Stimulated activated CD4-positive, alpha-beta T cell treated with anti-CD3 and anti-CD28 coated beads, TNF-alpha, amount 100 ng/mL, for 1 hour (primary cell): Measurements from ENCODE around the gene BBS2.
A peak's percentile ranks its signal among the peaks of the same experiment; 100 is the strongest.

ENCODE experiments used
- DNase-seq, 3 donors: peaks; one replicate each; pipeline ENCODE4 v3.0.0-alpha.2; 2020; ENCODE audit warnings: low read depth in 3 of 3, low spot score in 1 of 3

Gene BBS2

GRCh38 chr16:56519459-56520250 is at the start of gene BBS2:
TSS of gene BBS2 (minus strand) at chr16:56520024. CDS start at chr16:56519862, 162 bp downstream.
- DNase-seq, result peak; percentile 76 to 88 (median 85)

DNA sequence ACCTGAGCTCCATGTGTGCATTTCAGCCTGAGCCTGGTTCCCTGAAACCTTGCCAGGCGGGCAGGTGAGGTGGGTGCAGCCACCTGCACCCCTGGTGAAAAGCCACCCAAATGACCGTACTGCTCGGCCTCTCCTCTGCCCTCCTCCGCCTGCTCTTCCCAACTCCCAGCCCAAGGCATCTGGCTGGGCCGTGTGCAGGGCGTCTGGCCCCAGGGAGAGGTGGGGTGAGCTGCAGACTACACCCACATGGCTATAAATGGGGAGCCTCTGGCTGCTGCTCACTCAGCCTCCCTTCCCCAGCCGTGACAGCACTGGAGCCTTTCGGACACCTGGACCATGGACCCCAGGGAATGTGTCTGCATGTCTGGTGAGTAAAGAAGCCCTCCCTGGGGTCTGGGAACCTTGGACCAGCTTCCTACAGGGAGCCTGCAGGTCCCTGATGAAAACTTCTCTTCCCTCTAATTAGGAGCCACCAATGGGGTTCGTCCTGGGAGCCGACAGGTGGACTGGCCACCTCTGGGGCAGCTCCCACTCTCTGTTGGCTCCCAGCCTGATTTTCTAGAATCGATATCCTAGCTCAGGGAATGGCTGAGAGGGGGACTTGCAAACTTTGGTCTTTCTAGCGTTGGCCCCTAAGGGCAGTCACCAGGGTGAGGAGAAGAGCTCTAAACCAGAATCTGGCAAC is 45.1 kb upstream of the BBS2 start, which contains the start of gene MT4:
Gene MT4 (plus strand): TSS at position 281 of the 685 bp plus-strand sequence. CDS start 56 bp downstream, at position 337.
- no peak for DNase-seq

- no peak for DNase-seq
Observed at GRCh38 chr16:56561126-56561525, 41.3 kb upstream of the BBS2 start.

- DNase-seq, result no peak
Observed at GRCh38 chr16:56560447-56560846, 40.6 kb upstream of the BBS2 start.

- no peak for DNase-seq
Observed at GRCh38 chr16:56559109-56559508, 39.3 kb upstream of the BBS2 start.

DNA sequence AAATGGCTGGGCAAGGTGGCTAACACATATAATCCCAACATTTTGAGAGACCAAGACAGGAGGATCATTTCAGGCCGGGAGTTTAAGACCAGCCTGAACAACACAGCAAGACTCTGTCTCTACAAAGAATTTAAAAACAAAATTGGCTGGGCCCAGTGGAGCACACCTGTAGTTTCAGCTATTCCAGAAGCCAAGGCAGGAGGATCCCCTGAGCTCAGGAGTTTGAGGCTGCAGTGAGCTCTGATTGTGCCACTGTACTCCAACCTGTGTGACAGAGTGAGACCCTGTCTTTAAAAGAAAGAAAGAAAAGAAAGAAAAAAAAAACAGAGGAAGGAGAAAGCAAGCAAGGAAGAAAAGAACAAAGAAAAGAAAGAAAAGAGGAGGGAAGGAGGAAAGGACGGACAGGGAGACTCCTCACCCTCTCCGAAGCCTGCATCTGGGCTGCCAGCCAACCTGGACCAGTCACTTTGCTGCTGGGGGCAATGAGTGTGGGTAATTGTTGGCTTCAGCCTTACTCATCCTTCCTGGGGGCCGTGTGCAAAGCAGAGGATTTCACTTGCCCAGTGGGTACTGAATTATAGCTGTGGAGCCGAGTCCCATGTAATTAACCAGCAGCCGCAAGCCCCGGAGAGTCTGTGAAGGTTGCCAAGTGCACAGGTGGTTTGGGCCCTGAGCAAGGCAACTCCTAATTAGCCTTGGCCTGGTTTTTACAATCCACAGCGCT is 38.4 kb upstream of the BBS2 start:
- DNase-seq, result no peak

DNA sequence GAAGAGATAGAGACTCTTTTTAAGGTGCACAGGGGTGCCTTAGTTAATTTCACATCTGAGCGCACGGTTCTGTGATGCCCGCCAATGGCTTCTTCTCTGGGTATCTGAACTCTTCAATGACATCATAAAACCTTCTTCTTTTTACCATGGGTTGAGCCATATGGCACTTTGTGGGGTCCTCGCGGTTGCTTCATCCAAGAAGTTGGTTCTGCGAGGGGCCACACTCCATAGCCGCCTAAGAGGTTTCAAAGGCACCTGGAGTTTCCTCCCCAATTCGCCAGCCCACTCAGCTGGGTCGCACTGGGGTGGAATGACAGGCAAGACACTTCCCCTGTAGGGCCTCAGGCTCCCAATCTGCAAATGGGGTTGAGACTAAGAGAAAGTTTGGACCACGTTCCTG is 34.6 kb upstream of the BBS2 start:
- DNase-seq, result no peak

DNA sequence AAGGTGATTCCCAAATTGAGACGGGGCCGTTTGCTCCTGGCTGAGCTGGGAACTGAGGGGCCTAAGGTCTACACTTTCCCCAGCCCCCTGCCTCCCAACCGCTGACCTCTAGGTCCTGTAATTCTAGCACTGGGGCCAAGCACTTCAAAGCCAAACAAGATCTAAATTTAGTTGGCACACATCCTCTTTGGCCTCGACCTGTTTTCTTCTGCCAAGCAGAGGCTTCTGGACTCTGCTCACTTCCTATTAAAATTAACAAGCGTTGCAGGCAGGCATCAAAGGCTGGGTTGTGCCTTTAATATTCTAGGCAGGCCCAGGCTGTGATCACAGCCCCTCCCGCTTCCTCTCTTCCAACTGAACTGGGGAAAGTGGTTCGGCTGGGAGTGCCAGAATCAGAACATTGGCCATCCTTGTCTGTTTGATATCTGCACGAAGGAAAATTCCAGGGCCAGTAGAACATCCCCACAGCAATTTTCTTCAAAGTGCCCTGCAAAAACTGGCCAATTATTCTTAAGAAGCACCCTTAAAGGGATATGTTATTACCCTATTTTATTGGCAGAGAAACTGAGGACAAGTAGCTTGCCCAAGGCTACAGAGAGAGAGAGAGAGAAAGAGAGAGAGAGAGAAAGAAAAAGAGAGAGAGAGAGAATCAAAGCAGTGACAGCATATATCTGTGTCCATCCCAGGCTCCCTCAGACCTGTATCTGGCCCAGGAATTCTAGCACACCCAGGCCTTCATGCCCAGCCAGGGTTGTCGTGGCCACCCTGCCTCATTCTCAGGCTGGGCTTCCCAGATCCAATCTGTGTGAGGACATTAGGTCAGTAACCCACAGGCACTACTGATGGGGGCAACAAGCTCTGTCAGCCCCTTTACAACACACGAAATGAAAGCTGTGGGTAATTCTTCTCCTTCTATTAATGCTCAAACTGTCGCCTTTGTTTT is 32.2 kb upstream of the BBS2 start:
- DNase-seq, result no peak

- no peak for DNase-seq
Observed at GRCh38 chr16:56549744-56550385, 30.0 kb upstream of the BBS2 start.

- DNase-seq, result no peak
Observed at GRCh38 chr16:56549161-56549560, 29.3 kb upstream of the BBS2 start.

GRCh38 chr16:56547949-56548567 is 28.2 kb upstream of the BBS2 start:
- DNase-seq, result no peak

DNA sequence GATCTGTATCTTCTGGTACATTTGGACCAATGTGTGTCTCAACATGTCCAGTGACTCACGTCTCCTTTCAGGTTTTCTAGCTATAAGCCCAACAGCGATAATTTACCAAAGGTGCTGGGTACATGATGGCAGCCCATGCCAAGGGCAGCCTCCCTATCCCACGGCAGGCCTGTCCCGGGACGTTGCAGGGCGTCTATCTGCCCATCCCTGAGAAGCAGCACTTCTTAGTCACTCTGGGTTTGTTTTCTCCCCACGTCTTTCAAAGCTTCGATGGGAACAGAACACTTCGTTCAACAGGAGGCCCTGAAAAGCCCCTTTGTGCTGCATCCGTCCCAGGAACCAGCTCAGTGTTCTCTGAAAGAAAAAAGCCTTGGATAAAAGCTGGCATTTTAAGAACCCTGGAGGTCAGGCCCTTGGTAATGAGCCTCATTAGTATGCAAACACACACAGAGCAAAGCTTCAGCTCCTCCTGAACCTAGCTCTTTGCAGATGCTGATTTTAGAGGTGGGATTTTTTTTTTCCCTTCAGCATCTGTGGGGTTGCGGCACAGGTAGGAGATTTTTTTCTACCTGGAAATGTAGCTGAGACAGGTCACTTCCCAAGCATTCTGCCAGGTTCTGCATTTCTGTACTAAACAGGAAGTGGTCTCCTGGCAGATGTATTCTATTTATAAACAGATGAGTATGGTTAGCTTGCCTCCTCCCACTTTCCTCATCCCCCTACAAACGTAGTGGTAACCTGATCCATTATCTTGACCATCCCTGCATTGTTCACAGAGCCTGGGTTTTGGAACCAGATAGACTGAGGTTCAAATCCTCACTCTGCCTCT is 27.5 kb upstream of the BBS2 start:
- DNase-seq, result no peak

GRCh38 chr16:56542039-56542438 is 22.2 kb upstream of the BBS2 start:
- no peak for DNase-seq

DNA sequence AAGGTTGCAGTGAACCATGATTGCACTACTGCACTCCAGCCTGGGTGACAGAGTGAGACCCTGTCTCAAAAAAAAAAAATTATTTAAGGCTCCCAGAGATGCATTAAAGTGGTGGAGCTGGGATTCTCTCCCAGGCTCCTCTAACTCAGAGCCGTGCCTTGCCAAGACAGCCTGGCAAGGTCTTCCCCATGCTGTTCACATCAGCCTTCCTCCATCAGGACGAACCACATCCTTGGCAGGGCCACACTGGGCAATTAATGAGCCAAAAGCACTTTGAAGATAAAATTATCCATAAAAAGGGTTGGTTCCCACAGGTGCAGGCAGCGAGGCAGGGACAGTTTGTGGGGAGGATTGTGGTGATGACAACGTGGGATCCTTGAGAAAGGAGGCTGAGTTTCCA is 19.8 kb upstream of the BBS2 start:
- DNase-seq, result no peak

- no peak for DNase-seq
Observed at GRCh38 chr16:56538331-56538730, 18.5 kb upstream of the BBS2 start.

- DNase-seq, result no peak
Observed at GRCh38 chr16:56534847-56535383, 15.1 kb upstream of the BBS2 start.

DNA sequence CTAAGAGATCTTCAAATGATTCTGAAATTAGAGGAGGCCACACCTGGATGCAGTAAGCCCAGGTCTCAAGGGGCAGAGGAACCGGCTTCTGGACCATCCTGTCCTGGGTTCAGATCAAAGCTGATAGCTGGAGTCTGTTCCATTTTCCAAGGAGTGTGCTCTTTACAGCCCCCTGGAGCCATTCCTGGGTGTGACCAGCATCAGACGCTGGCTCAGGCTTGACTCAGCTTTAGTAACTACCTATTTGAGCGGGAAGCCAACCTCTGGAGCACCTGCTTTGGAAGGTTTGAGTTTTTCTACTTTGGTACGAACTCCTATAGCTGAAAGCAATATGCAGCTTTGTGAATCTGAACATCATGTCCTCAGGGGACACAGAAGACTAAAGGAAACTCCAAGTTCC is 12.9 kb upstream of the BBS2 start:
- DNase-seq, result no peak

GRCh38 chr16:56530872-56531271 is 11.0 kb upstream of the BBS2 start:
- no peak for DNase-seq

DNA sequence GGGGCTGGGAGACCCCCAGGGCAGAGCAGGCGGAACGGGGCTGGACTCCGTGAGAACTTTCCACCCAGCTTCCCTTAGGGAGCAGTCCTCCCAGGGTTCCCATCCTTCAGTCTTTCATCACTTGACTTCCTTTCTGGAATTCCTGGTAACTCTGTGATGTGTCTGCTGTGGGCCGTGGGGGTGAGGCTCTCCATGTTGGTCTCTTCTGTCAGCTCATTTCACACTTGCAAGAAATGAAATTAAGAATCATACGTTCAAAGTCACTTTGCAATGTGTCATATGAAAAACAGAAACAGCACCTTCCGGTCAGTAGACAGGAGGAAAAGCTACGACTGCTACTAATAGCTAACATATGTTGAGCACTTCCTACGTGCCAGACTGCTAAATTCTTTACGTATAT is 5.4 kb upstream of the BBS2 start:
- DNase-seq, result no peak
